HepG2 (cell line): ENCODE data around the gene TRMT1. TPM values are rescaled to one million over a fixed set of nuclear protein-coding genes. Genes with fewer than 3 reads are reported as not detected.
A peak's percentile ranks its signal among the peaks of the same experiment; 100 is the strongest.

Experiments
- ARID3A ChIP-seq: IDR thresholded peaks from 2 replicates; pipeline ENCODE4 v1.6.1; 2012; ENCODE audit warnings: low read depth, low read length, improper control_type of control experiment
- ASH2L ChIP-seq: fragments of 300-600, 200-600 bp; sonication (generic); IDR thresholded peaks from 2 replicates; pipeline ENCODE4 v1.7.0; 2017; ENCODE audit warnings: low read depth, mild to moderate bottlenecking, moderate library complexity, mixed read lengths, low read length; ENCODE audit not compliant: insufficient read length
- DDIT3 ChIP-seq: sonication (generic); formaldehyde crosslinking; IDR thresholded peaks from 2 replicates; pipeline ENCODE4 v1.4.0; 2020; ENCODE audit warnings: mild to moderate bottlenecking, missing genetic modification reagents
- EEA1 ChIP-seq: sonication (generic); formaldehyde crosslinking; IDR thresholded peaks from 2 replicates; pipeline ENCODE4 v1.5.1; 2020; ENCODE audit warnings: mild to moderate bottlenecking, missing genetic modification reagents, borderline replicate concordance
- GFI1 ChIP-seq: sonication (generic); formaldehyde crosslinking; IDR thresholded peaks from 2 replicates; pipeline ENCODE4 v1.5.0; 2020; ENCODE audit warnings: missing genetic modification reagents, mild to moderate bottlenecking, borderline replicate concordance
- HINFP ChIP-seq: sonication (generic); formaldehyde crosslinking; IDR thresholded peaks from 2 replicates; pipeline ENCODE4 v1.4.0; 2020; ENCODE audit warnings: low read depth, mild to moderate bottlenecking, missing genetic modification reagents
- KDM5A ChIP-seq: fragments of 200-600 bp; sonication (generic); IDR thresholded peaks from 2 replicates; pipeline ENCODE4 v1.7.0; 2018; ENCODE audit warnings: antibody characterized with exemption, mild to moderate bottlenecking, low read length, borderline replicate concordance
- KMT2B ChIP-seq: IDR thresholded peaks from 2 replicates; pipeline ENCODE4 v1.6.1; 2016; ENCODE audit warnings: missing genetic modification reagents, missing compliant biosample characterization
- MAF1 ChIP-seq: sonication (generic); formaldehyde crosslinking; IDR thresholded peaks from 2 replicates; pipeline ENCODE4 v1.5.0; 2020; ENCODE audit warnings: missing genetic modification reagents, borderline replicate concordance
- NFKBIZ ChIP-seq: IDR thresholded peaks from 2 replicates; pipeline ENCODE4 v1.6.1; 2018; ENCODE audit warnings: missing genetic modification reagents, missing compliant biosample characterization
- NFYB ChIP-seq: sonication (generic); formaldehyde crosslinking; IDR thresholded peaks from 2 replicates; pipeline ENCODE4 v1.4.0; 2020; ENCODE audit warnings: missing genetic modification reagents
- PHF20 ChIP-seq: sonication (generic); formaldehyde crosslinking; IDR thresholded peaks from 2 replicates; pipeline ENCODE4 v1.5.0; 2020; ENCODE audit warnings: mild to moderate bottlenecking, missing genetic modification reagents
- RBAK ChIP-seq: sonication (generic); formaldehyde crosslinking; IDR thresholded peaks from 2 replicates; pipeline ENCODE4 v1.5.1; 2020; ENCODE audit warnings: mild to moderate bottlenecking, missing genetic modification reagents
- RBM39 ChIP-seq: fragments of 200-400 bp; formaldehyde crosslinking; IDR thresholded peaks from one replicate; pipeline ENCODE4 v1.6.1; 2018; ENCODE audit warnings: antibody characterized with exemption, mild to moderate bottlenecking, low read depth, low read length; ENCODE audit not compliant: poor library complexity, severe bottlenecking
- REXO4 ChIP-seq: sonication (generic); formaldehyde crosslinking; IDR thresholded peaks from 2 replicates; pipeline ENCODE4 v1.8.0; 2022; ENCODE audit warnings: missing genetic modification reagents, mild to moderate bottlenecking, borderline replicate concordance
- SATB2 ChIP-seq: sonication (generic); formaldehyde crosslinking; IDR thresholded peaks from 2 replicates; pipeline ENCODE4 v1.5.0; 2020; ENCODE audit warnings: missing genetic modification reagents
- SOX6 ChIP-seq, 2 experiments: fragments of 450-650 bp in 1 of 2; sonication (generic) in 1 of 2; formaldehyde crosslinking in 1 of 2; IDR thresholded peaks; 2 replicates each; pipeline versions ENCODE4 v1.4.0 to v1.6.1; 2017 to 2020; ENCODE audit warnings: antibody characterized with exemption in 1 of 2, mild to moderate bottlenecking in 1 of 2, missing genetic modification reagents in 1 of 2
- TBP ChIP-seq: sonication (generic); formaldehyde crosslinking; IDR thresholded peaks from 2 replicates; pipeline ENCODE4 v1.5.0; 2020; ENCODE audit warnings: missing genetic modification reagents
- TEF ChIP-seq: sonication (generic); formaldehyde crosslinking; IDR thresholded peaks from 2 replicates; pipeline ENCODE4 v1.5.0; 2020; ENCODE audit warnings: missing genetic modification reagents
- ZFAT ChIP-seq: sonication (generic); formaldehyde crosslinking; conservative IDR thresholded peaks from 2 replicates; pipeline ENCODE4 v1.8.1; 2023; ENCODE audit warnings: missing genetic modification reagents, inconsistent platforms
- ZMYM2 ChIP-seq: sonication (generic); formaldehyde crosslinking; IDR thresholded peaks from 2 replicates; pipeline ENCODE4 v1.8.0; 2022; ENCODE audit warnings: mild to moderate bottlenecking, missing genetic modification reagents
- ZNF570 ChIP-seq: sonication (generic); formaldehyde crosslinking; IDR thresholded peaks from 2 replicates; pipeline ENCODE4 v1.4.0; 2020; ENCODE audit warnings: mild to moderate bottlenecking, missing genetic modification reagents, borderline replicate concordance
- ZNF577 ChIP-seq: sonication (generic); formaldehyde crosslinking; IDR thresholded peaks from 2 replicates; pipeline ENCODE4 v1.4.0; 2020; ENCODE audit warnings: mild to moderate bottlenecking, low read depth, missing genetic modification reagents, borderline replicate concordance
- ZNF737 ChIP-seq: sonication (generic); formaldehyde crosslinking; IDR thresholded peaks from 2 replicates; pipeline ENCODE4 v1.5.0; 2020; ENCODE audit warnings: missing genetic modification reagents, mild to moderate bottlenecking, borderline replicate concordance
- ZNF75D ChIP-seq: sonication (generic); formaldehyde crosslinking; IDR thresholded peaks from 2 replicates; pipeline ENCODE4 v1.8.1; 2023; ENCODE audit warnings: missing genetic modification reagents, mild to moderate bottlenecking, borderline replicate concordance
- ZNF782 ChIP-seq: sonication (generic); formaldehyde crosslinking; IDR thresholded peaks from 2 replicates; pipeline ENCODE4 v1.4.0; 2020; ENCODE audit warnings: missing genetic modification reagents, mild to moderate bottlenecking, borderline replicate concordance
- polyA plus RNA-seq, 8 experiments: library from polyadenylated mRNA; depleted of rRNA in 3 of 8; stranded (reverse) in 7 of 8; unstranded in 1 of 8; fragments of >200 nt; fragmentation: Illumina TruSeq in 4 of 8; extraction: Trizol in 4 of 8; gene quantifications; 2 replicates each; pipeline versions ENCODE4 v1.2.1 to v1.2.3, GENCODE V29; 2011 to 2016; ENCODE audit warnings: low read depth in 4 of 8, missing spikeins in 1 of 8, mixed read lengths in 1 of 8; ENCODE audit not compliant: insufficient read depth in 1 of 8
- total RNA-seq, 5 experiments: library from RNA; depleted of rRNA; stranded (reverse); fragments of >200 nt; fragmentation: Illumina TruSeq; extraction: Trizol; gene quantifications; 2 replicates each; pipeline ENCODE4 v1.2.3, GENCODE V29; 2016; ENCODE audit warnings: low read depth in 1 of 5

Gene TRMT1
- total and polyA plus RNA-seq, 2 of the 13 experiments (the other 11 are each of a cell fraction or from before 2014, with no cell fraction given) = 35.5 to 44.1 TPM

- TF ChIP-seq ZMYM2 (CRISPR knock-in tag) (0 out of 2 replicates have a peak, but pooled peaks have one; percentile 14), ZNF577 (CRISPR knock-in tag) (no peak), ZNF737 (CRISPR knock-in tag) (no peak), ZNF782 (no peak), TBP (CRISPR knock-in tag) (no peak), DDIT3 (CRISPR knock-in tag) (no peak), ZNF75D (no peak), SATB2 (no peak), KDM5A (no peak), PHF20 (CRISPR knock-in tag) (no peak; the same call in 1 of the 2 replicates), TEF (CRISPR knock-in tag) (no peak), NFKBIZ (CRISPR knock-in tag) (no peak), ZFAT (CRISPR knock-in tag) (no peak), SOX6 (IDR thresholded peaks at IDR 0.05) (no peak), SOX6 (CRISPR knock-in tag; IDR thresholded peaks at IDR 0.05) (peak; percentile 77), MAF1 (CRISPR knock-in tag) (no peak), ARID3A (no peak), EEA1 (no peak), RBAK (CRISPR knock-in tag) (no peak), REXO4 (CRISPR knock-in tag) (no peak), HINFP (CRISPR knock-in tag) (no peak), KMT2B (CRISPR knock-in tag) (no peak), ASH2L (peak; percentile 57), NFYB (CRISPR knock-in tag) (no peak), GFI1 (CRISPR knock-in tag) (no peak), RBM39 (peak; percentile 28), ZNF570 (no peak)
These were observed 39.2 kb upstream of the TRMT1 start (continued) for GRCh38 chr19:13155472-13156359.
